ENCODE measurements around the gene SNRPA. TPM values are rescaled to one million over a fixed set of nuclear protein-coding genes. Genes with fewer than 3 reads are reported as not detected.

SNRPA gene
- total RNA-seq, 2 donors from 2014 or later, result 70.3 to 92.2 TPM

- 58% methylated on average over 9 of the region's 9 CpGs for WGBS
- Histone ChIP-seq H3K27ac (no peak within 1 kb of the TSS), H3K36me3 (no peaks in the 10 kb centered on the region), H3K27me3 (replicated peaks; ENCODE audit: insufficient read depth) (no peaks in the 10 kb centered on the region), H3K4me1 (replicated peaks) (no peaks in the 10 kb centered on the region), H3K4me3 (no peak within 1 kb of the TSS), H3K9me3 (no peaks in the 10 kb centered on the region)
- TF ChIP-seq CTCF (IDR thresholded peaks at IDR 0.05) (no peak), POLR2A (IDR thresholded peaks at IDR 0.05) (no peak), POLR2AphosphoS5 (IDR thresholded peaks at IDR 0.05) (no peak)
- intact Hi-C loops (cut with DNase I), result no loop called here
- DNase-seq (ENCODE audit: low spot score), result no peak
These were observed 24.1 kb downstream of the SNRPA start, which contains the start of gene MIA for GRCh38 chr19:40774916-40775631. MIA (plus strand) TSS chr19:40775521; CDS start chr19:40775543, 22 bp downstream.

GRCh38 chr19:40775632-40776022 is 24.6 kb downstream of the SNRPA start:
- WGBS, result 70% methylated on average over 10 of the region's 10 CpGs
- Histone ChIP-seq H3K4me1 (replicated peaks) (no peaks in the 10 kb centered on the region), H3K9me3 (no peaks in the 10 kb centered on the region), H3K36me3 (no peaks in the 10 kb centered on the region), H3K4me3 (no peak overlapping the region), H3K27ac (no peak overlapping the region), H3K27me3 (replicated peaks; ENCODE audit: insufficient read depth) (no peaks in the 10 kb centered on the region)
- DNase-seq (ENCODE audit: low spot score), result no peak
- TF ChIP-seq POLR2A (IDR thresholded peaks at IDR 0.05), result no peak
- TF ChIP-seq POLR2AphosphoS5 (IDR thresholded peaks at IDR 0.05), result no peak
- no peak for TF ChIP-seq CTCF (IDR thresholded peaks at IDR 0.05)
- intact Hi-C loops (cut with DNase I), result no loop called here

- Histone ChIP-seq H3K4me1 (replicated peaks) (no peaks in the 10 kb centered on the region), H3K27me3 (replicated peaks; ENCODE audit: insufficient read depth) (no peaks in the 10 kb centered on the region), H3K9me3 (no peaks in the 10 kb centered on the region), H3K4me3 (no peak overlapping the region), H3K36me3 (no peaks in the 10 kb centered on the region), H3K27ac (peak overlapping the region in 1 of 2 donors; percentile 98)
- intact Hi-C loops (cut with DNase I), result no loop called here
- WGBS, result 75% methylated on average over 7 of the region's 7 CpGs
- DNase-seq (ENCODE audit: low spot score), result no peak
- TF ChIP-seq POLR2A (IDR thresholded peaks at IDR 0.05) (no peak), CTCF (IDR thresholded peaks at IDR 0.05) (no peak), POLR2AphosphoS5 (IDR thresholded peaks at IDR 0.05) (no peak)
These were observed 25.4 kb downstream of the SNRPA start for GRCh38 chr19:40776364-40776763.

- Histone ChIP-seq H3K4me1 (replicated peaks) (no peaks in the 10 kb centered on the region), H3K4me3 (peak overlapping the region; percentile 74 to 79), H3K9me3 (no peaks in the 10 kb centered on the region), H3K27ac (peak overlapping the region; percentile 96 to 98), H3K36me3 (no peaks in the 10 kb centered on the region), H3K27me3 (replicated peaks; ENCODE audit: insufficient read depth) (no peaks in the 10 kb centered on the region)
- TF ChIP-seq POLR2A (IDR thresholded peaks at IDR 0.05) (no peak), POLR2AphosphoS5 (IDR thresholded peaks at IDR 0.05) (peak; percentile 34)
- peak; percentile 90 for DNase-seq (ENCODE audit: low spot score)
- intact Hi-C loops (cut with DNase I), result no loop called here
- 8% methylated on average over 13 of the region's 13 CpGs for WGBS
These were observed 26.1 kb downstream of the SNRPA start for GRCh38 chr19:40776932-40777644.

- Histone ChIP-seq H3K4me3 (peak overlapping the region; percentile 74 to 79), H3K4me1 (replicated peaks) (no peaks in the 10 kb centered on the region), H3K36me3 (no peaks in the 10 kb centered on the region), H3K27ac (peak overlapping the region; percentile 96 to 98), H3K27me3 (replicated peaks; ENCODE audit: insufficient read depth) (no peaks in the 10 kb centered on the region), H3K9me3 (no peaks in the 10 kb centered on the region)
- intact Hi-C loops (cut with DNase I), result no loop called here
- 1% methylated on average over 10 of the region's 10 CpGs for WGBS
- TF ChIP-seq POLR2A (IDR thresholded peaks at IDR 0.05), result no peak
- no peak for TF ChIP-seq CTCF (IDR thresholded peaks at IDR 0.05)
- no peak for TF ChIP-seq POLR2AphosphoS5 (IDR thresholded peaks at IDR 0.05)
- no peak for DNase-seq (ENCODE audit: low spot score)
These were observed 26.6 kb downstream of the SNRPA start for GRCh38 chr19:40777645-40777936.
